H1 (cell line): ENCODE measurements around the gene DSG2.

Experiments used
- JUN ChIP-seq: IDR thresholded peaks from 2 replicates; pipeline ENCODE4 v1.6.1; 2011; ENCODE audit warnings: low read depth, mild to moderate bottlenecking, improper control_type of control experiment, low read length
- NRF1 ChIP-seq: IDR thresholded peaks from 2 replicates; pipeline ENCODE4 v1.6.1; 2011; ENCODE audit warnings: mild to moderate bottlenecking, low read depth, low read length, improper control_type of control experiment
- RBBP5 ChIP-seq: IDR thresholded peaks from 2 replicates; pipeline ENCODE4 v1.7.1; 2012; ENCODE audit warnings: low read depth, mild to moderate bottlenecking, inconsistent platforms, low read length, moderate library complexity, borderline replicate concordance
- SUZ12 ChIP-seq: fragments of 200-600 bp; sonication (generic); IDR thresholded peaks from 2 replicates; pipeline ENCODE4 v1.6.1; 2012; ENCODE audit warnings: mild to moderate bottlenecking, inconsistent platforms, low read length, moderate library complexity, mixed read lengths

- TF ChIP-seq NRF1 (no peak), RBBP5 (no peak), JUN (no peak), SUZ12 (no peak)
Observed at GRCh38 chr18:31484461-31484860, 13.5 kb upstream of the DSG2 start.
